NCI-H187 (cell line): ENCODE measurements around the gene HSD17B12.
"Not testable (repeated sequence)": the region's sequence is repeated elsewhere in the genome, so short reads cannot be mapped to it uniquely, and the experiment has no call there.

ENCODE experiments used
- DNase-seq, 2 experiments: peaks; one replicate each; lab custom pipeline; 2025; lab: John Stamatoyannopoulos, UW

Gene HSD17B12

DNA sequence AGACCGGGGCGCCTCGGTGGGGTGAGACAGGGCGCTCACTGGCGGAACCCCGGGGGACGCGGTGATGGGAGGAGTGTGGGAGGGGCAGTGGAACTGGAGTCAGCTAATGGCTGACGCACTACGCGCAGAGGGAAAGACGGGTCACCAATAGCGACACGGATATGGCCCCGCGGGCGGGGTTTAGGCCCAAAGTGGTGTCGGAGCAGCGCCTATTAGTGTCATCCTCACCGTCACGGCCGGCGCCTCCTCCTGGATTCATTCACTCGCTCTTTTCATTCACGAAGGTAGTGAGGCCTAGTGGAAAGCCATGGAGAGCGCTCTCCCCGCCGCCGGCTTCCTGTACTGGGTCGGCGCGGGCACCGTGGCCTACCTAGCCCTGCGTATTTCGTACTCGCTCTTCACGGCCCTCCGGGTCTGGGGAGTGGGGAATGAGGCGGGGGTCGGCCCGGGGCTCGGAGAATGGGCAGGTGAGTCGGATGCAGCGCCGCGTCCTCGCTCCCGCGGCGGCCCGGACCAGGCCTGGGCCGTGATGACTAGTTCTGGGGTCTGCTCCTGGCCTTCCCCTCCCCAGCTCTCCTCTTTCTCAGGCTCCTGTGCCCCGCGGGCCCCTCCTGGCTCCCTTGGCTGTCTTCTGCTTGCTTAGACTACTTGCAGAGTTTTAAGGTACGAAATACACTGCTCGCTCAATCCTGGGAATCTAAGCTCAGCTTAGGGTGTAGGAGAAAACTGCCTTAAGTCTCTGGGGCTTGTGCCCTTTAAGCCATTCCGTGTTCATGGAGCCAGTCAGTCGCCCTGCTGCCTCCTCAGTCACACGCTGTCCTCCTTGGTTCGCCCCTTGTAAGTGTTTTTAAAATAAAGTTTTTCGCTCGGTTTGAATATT lies at the start of gene HSD17B12:
HSD17B12 (plus strand) TSS at position 218 of the 880 bp plus-strand sequence; CDS start at position 308, 90 bp downstream.
- DNase-seq, result peak; percentile 92 to 93

- DNase-seq, result no peak
Observed at GRCh38 chr11:43631732-43632131, 48.8 kb upstream of the HSD17B12 start.

- DNase-seq, result no peak
Observed at GRCh38 chr11:43632181-43632580, 48.4 kb upstream of the HSD17B12 start.

DNA sequence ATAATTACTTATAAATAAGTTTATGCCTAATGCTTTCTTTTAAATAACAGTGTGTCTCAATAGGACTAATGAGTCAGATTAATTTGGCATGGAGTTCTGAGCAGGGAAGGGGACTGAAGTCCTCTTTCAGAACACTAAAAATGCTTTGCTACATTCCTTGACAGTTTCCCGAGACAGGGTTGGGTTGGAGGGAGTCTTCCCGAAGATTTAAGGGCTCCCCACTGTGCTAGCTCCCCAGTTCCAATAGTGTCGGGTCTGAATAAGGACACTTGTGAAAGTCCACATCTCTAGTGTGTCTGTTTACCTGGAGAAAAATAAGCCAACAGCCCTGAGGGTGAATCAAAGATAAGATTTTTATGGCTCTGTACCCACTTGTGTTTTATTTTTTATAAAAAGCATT lies 41.8 kb upstream of the HSD17B12 start:
- DNase-seq, result no peak

DNA sequence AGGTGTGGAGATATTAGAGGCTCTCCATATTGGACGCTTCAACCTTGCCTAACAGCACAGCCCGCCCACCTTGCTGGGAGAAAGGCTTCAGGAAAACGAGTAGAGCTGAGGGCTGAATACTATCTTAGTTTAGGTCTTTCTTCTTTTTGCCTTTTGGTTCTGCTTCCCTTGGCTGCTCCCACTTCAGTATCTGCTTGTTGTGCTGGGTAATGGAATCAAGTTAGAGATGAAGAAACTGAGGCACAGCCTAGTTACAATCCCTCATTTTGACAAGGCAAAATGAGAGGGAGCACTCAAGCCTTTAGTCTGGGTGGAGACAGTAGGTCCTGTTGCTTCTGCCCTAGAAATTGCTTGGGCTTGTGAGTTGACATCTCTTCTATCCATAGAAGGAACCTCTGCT lies 41.3 kb upstream of the HSD17B12 start:
- no peak for DNase-seq

- no peak for DNase-seq
Observed at GRCh38 chr11:43639920-43640319, 40.6 kb upstream of the HSD17B12 start.

DNA sequence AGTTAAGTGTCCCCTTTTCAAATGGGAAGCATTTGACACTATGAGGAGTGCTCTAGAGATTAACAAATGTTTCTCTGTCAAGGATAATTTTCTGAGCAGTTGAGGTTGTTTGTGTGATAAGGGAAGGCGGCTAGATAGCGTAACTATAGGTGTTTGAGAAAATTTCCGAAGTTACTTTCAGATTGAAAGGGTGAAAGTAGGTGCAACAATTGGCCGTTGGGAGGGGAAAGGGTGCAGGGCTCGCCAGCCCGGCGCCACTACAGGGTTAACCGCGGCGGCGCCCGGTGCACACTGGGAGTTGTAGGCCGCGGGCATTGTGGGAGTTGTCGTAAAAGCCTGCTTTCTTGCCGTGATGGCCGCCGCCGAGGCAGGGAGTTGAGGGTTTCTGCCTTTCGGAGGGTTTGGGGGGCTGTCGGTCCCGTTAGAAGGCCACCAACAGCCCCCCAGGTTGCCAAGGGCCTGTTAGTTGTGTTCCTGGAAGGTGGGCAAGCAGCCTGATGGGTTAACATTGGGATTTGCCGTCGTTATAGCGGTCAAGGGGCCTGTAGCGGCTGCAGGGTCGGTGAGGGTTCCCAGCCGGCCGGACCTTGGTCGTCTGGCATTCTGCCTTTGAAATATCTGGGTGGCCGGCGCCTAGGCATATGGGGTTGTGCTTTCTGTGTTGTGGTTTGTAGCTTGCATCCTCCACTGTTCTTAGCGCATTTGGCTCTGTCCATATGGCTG lies 36.5 kb upstream of the HSD17B12 start:
- DNase-seq, result peak; percentile 69 to 80

DNA sequence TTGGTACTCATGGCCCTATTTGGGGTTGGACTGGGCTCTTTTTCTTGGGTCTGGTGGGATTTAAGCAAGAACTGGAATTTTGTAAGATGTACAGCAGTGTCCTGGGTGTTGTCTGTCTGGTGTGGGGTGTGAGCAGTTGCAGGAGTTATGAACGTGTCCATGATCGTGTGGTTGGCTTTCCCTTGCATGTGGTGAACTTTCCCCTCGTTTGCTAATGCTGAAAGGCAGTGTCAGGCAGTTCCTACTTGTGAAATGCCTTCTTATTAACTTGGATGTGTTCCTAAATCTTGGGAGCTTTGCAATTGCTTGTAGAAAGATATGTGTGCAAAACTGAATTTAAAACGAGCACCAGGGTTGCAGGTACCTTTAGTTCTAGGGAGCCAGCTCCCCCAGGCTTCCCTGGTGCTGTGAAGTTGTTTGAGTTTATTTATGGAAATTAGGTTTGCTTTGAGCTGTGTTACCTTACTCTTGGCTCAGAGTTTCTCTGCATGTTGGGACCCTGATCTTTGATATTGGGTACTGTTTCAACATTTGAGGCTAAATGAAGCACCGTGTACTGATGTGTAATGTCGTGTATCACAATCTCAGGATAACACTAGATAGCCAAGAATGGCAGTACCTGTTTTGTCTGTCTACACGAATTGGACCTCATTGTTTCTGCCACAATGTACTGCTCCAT lies 35.8 kb upstream of the HSD17B12 start:
- DNase-seq, result no peak

- no peak for DNase-seq
Observed at GRCh38 chr11:43646767-43647166, 33.8 kb upstream of the HSD17B12 start.

DNA sequence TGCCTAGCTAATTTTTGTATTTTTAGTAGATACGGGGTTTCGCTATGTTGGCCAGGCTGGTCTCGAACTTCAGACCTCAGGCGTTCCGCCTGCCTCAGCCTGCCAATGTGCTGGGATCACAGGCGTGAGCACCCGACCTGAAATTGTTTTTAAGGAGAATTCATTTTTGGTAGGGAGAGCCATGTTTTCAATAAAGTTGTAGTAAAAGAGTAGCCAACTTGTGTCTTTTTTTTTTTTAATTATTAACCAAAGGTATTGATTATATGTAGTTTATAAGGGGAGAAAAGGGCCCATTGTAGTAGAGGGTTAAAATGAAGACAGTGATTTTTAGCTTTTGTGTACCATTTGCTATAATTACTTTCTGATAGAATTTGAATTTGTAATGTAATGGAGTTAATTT lies 31.6 kb upstream of the HSD17B12 start:
- no peak for DNase-seq

DNA sequence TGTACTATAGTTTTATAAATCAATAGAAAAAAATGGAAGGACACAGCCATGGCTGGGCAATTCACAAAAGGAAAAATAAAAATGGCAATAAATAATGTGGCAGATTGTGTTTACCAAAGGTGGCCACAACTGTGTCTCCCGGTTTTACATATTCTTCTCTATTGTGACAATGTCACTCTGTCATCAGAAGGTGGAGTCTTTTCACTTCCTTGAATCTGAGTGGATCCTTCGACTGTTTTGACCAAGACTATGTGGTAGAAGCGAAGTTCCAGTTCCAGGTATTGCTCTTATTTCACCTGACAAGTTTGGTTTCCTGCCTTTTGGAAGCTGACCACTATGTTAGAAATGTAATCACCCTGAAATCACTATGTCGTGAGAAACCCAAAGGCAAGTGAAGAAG lies 31.0 kb upstream of the HSD17B12 start:
- DNase-seq, result no peak

GRCh38 chr11:43649921-43650320 lies 30.6 kb upstream of the HSD17B12 start:
- DNase-seq, result no peak

DNA sequence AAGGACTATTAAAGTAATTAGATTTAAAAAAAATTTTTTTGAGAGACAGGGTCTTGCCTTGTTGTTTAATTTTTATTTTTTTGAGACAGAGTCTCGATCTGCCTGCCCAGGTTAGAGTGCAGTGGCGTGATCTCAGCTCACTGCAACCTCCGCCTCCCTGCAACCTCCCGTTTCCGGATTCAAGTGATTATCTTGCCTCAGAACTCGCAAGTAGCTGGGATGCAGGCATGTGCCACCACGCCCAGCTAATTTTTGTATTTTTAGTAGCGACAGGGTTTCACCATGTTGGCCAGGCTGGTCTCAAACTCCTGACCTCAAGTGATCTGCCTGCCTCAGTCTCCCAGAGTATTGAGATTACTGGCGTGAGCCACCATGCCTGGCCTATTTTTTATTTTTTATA lies 17.5 kb upstream of the HSD17B12 start:
- not testable (repeated sequence) for DNase-seq

DNA sequence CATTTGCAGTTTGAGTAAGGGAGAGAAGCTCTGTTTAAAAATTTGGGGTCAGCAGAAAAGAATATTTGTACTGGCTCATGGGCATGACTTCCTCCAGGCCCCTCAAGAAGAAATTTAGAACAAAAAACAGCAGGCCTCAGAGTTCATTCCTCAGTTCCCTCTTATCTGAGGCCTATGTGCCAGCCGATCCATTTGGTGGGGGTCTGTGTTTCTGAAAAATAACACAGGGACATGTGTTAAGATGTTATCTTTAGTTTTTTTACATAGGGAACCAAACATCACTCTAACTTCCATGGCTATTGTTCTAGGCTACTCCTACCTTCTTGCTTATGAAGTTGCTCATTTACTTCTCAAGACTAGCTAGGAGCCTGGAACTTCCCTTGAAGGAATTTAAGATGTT lies 16.2 kb upstream of the HSD17B12 start:
- DNase-seq, result no peak

GRCh38 chr11:43671284-43671683 lies 9.3 kb upstream of the HSD17B12 start:
- not testable (repeated sequence) for DNase-seq

- no peak for DNase-seq
Observed at GRCh38 chr11:43674560-43674959, 6.0 kb upstream of the HSD17B12 start.

DNA sequence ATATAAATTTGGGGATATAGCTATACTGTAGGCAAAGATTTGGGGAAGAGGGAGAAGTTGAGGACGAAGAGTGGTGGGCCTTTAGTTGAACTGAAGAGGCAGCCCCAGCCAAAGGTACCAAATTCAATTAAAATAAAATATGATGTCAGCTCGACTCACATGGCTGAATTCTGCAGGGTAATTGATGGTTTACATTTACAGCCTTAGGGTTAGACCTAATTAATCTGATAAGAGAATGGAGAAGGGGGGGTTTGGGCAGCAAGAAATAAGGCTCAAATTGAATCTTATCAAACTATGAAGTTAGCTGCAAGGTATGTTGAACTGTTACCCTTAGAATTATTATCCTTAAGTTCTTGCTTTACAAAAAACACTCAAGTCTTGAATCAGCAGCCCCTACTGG lies 3.6 kb upstream of the HSD17B12 start:
- no peak for DNase-seq

GRCh38 chr11:43681401-43681942 lies 934 bp downstream of the HSD17B12 start:
- peak in 1 of 2 experiments; percentile 26 for DNase-seq

DNA sequence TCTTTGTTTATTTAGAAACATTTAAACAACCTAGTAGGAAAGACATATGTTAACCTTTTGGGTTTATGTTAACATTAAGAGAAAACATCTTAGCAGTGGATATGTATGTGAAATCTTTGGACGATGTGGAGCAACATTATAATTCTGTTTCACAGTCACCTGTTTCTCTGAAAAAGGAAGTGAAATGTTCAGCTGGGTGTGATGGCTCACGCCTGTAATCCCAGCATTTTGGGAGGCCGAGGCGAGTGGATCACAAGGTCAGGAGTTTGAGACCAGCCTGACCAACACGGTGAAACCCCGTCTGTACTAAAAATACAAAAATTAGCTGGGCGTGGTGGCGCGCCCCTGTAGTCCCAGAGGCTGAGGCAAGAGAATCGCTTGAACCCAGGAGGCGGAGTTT lies 1.5 kb downstream of the HSD17B12 start:
- not testable (repeated sequence) for DNase-seq

DNA sequence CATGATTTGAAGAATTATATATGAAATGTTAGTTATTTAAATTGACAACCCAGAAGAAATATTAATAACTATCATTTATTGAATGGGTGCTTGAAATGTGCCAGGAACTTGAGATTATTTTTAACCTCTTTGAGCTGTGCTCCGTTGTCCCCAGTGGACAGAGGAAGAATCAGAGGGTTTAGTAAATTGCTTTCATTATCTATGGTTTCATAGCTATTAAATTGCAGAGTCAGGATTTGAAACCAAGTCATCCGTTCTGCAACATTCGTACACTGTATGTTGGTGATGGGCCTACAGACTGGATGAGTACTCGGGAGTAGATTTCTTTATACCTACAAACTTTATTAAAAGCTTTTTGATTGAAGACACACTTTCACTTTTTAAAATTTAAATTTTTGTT lies 4.9 kb downstream of the HSD17B12 start:
- no peak for DNase-seq

DNA sequence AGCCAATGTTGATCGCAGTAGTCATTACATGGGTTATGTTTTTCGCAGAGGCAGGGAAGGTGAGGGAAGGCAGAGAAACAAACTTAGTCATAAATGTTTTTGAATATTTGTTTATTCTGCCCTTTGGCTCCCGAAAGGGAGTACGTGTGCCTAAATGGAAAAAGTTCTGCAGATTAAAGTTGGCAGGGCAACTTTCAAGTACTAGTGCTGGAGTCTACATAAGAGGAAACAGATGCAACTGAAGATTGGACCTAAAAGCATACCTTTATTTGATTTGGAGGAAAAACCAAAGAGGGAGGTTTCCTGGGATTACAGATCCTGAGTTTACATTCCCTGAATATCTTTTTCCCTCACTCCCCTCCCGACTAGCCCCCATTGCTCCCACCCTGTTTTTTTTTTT lies 5.7 kb downstream of the HSD17B12 start:
- no peak for DNase-seq

- no peak for DNase-seq
Observed at GRCh38 chr11:43687120-43687791, 6.7 kb downstream of the HSD17B12 start.
